ENCODE results near the gene MLLT3. TPM values are rescaled to one million over a fixed set of nuclear protein-coding genes. Genes with fewer than 3 reads are reported as not detected.

Gene MLLT3
- total RNA-seq, 4 donors from 2014 or later: 10.8 to 17.5 (median 12.4) TPM

- no peaks in the 10 kb centered on the region for H3K27me3 ChIP-seq
- TF ChIP-seq CTCF (IDR thresholded peaks at IDR 0.05) (no peak), EP300 (IDR thresholded peaks at IDR 0.05) (no peak), POLR2A (IDR thresholded peaks at IDR 0.05) (no peak), POLR2AphosphoS5 (IDR thresholded peaks at IDR 0.05) (no peak)
- H3K27ac ChIP-seq: no peak overlapping the region
- no peaks in the 10 kb centered on the region for H3K9me3 ChIP-seq
- no peak for DNase-seq (ENCODE audit: low spot score in 2 of 2)
- peaks cover 4% of the 10 kb centered on the region for H3K4me1 ChIP-seq
- WGBS: 74% methylated on average over 1 of the region's 1 CpG
- no peaks in the 10 kb centered on the region for H3K36me3 ChIP-seq
- H3K4me3 ChIP-seq: no peak overlapping the region
Observed at GRCh38 chr9:20488691-20489090, 133.6 kb downstream of the MLLT3 start.

- no peak for DNase-seq (ENCODE audit: low spot score in 2 of 2)
- WGBS: 83% methylated on average over 4 of the region's 4 CpGs
- H3K36me3 ChIP-seq: no peaks in the 10 kb centered on the region
- H3K27me3 ChIP-seq: no peaks in the 10 kb centered on the region
- H3K27ac ChIP-seq: no peak overlapping the region
- H3K4me1 ChIP-seq: peaks cover 4% of the 10 kb centered on the region
- TF ChIP-seq POLR2A (IDR thresholded peaks at IDR 0.05): no peak
- TF ChIP-seq POLR2AphosphoS5 (IDR thresholded peaks at IDR 0.05): no peak
- TF ChIP-seq CTCF (IDR thresholded peaks at IDR 0.05): no peak
- TF ChIP-seq EP300 (IDR thresholded peaks at IDR 0.05): no peak
- no peaks in the 10 kb centered on the region for H3K9me3 ChIP-seq
- H3K4me3 ChIP-seq: no peak overlapping the region
Observed at GRCh38 chr9:20486552-20486951, 135.7 kb downstream of the MLLT3 start.

- Histone ChIP-seq H3K9me3 (no peaks in the 10 kb centered on the region), H3K36me3 (no peaks in the 10 kb centered on the region), H3K27ac (no peak overlapping the region), H3K27me3 (no peaks in the 10 kb centered on the region), H3K4me1 (peaks cover 11% of the 10 kb centered on the region), H3K4me3 (no peak overlapping the region)
- no peak for TF ChIP-seq EP300 (IDR thresholded peaks at IDR 0.05)
- no peak for TF ChIP-seq CTCF (IDR thresholded peaks at IDR 0.05)
- TF ChIP-seq POLR2A (IDR thresholded peaks at IDR 0.05): no peak
- TF ChIP-seq POLR2AphosphoS5 (IDR thresholded peaks at IDR 0.05): no peak
- 97% methylated on average over 5 of the region's 5 CpGs for WGBS
- no peak for DNase-seq (ENCODE audit: low spot score in 2 of 2)
Observed at GRCh38 chr9:20481437-20481836, 140.9 kb downstream of the MLLT3 start.

- TF ChIP-seq EP300 (IDR thresholded peaks at IDR 0.05) (no peak), POLR2AphosphoS5 (IDR thresholded peaks at IDR 0.05) (no peak), CTCF (IDR thresholded peaks at IDR 0.05) (no peak), POLR2A (IDR thresholded peaks at IDR 0.05) (no peak)
- H3K27me3 ChIP-seq: no peaks in the 10 kb centered on the region
- DNase-seq (ENCODE audit: low spot score in 2 of 2): no peak
Observed at GRCh38 chr9:20480249-20480648, 142.1 kb downstream of the MLLT3 start.

GRCh38 chr9:20479419-20480155 lies 142.7 kb downstream of the MLLT3 start:
- no peaks in the 10 kb centered on the region for H3K9me3 ChIP-seq
- 83% methylated on average over 2 of the region's 2 CpGs for WGBS
- H3K4me3 ChIP-seq: no peak overlapping the region
- peaks cover 11% of the 10 kb centered on the region for H3K4me1 ChIP-seq
- no peak for DNase-seq (ENCODE audit: low spot score in 2 of 2)
- no peak overlapping the region for H3K27ac ChIP-seq
- no peaks in the 10 kb centered on the region for H3K36me3 ChIP-seq
- TF ChIP-seq POLR2A (IDR thresholded peaks at IDR 0.05): no peak
- TF ChIP-seq EP300 (IDR thresholded peaks at IDR 0.05): no peak
- TF ChIP-seq CTCF (IDR thresholded peaks at IDR 0.05): no peak
- no peak for TF ChIP-seq POLR2AphosphoS5 (IDR thresholded peaks at IDR 0.05)
- no peaks in the 10 kb centered on the region for H3K27me3 ChIP-seq

More at GRCh38 chr9:20480249-20480648, 142.1 kb downstream of the MLLT3 start:
- Histone ChIP-seq H3K4me1 (peaks cover 11% of the 10 kb centered on the region), H3K4me3 (no peak overlapping the region), H3K27ac (no peak overlapping the region), H3K36me3 (no peaks in the 10 kb centered on the region), H3K9me3 (no peaks in the 10 kb centered on the region)
- WGBS: 88% methylated on average over 3 of the region's 3 CpGs

Measured in suprapubic skin (tissue), 4 donors.